Activated CD4-positive, alpha-beta T cell treated with anti-CD3 and anti-CD28 coated beads, Interleukin-2, amount 10 ng/mL, durations not matched to agents 7 days and 5 days (primary cell): ENCODE data around the gene FREM2. TPM values are rescaled to one million over a fixed set of nuclear protein-coding genes. Genes with fewer than 3 reads are reported as not detected.

Source experiments
- CTCF ChIA-PET: fragments of 350-600 bp; sonication (Branson Sonifier 250); formaldehyde crosslinking; loops from one replicate; lab custom pipeline; 2021; ENCODE audit warnings: antibody characterized with exemption; lab: Charles Lee
- POLR2A ChIA-PET: fragments of 350-600 bp; sonication (Branson Sonifier 250); formaldehyde crosslinking; loops from one replicate; lab custom pipeline; 2021; ENCODE audit warnings: antibody characterized with exemption; lab: Charles Lee
- DNase-seq: peaks from one replicate; pipeline ENCODE4 v3.0.0-alpha.2; 2020
- H3K27ac Mint-ChIP-seq: one replicate; pipeline ENCODE4 v1.8.0; 2021; ENCODE audit warnings: mild to moderate bottlenecking, moderate library complexity, mixed read lengths
- H3K27me3 Mint-ChIP-seq: one replicate; pipeline ENCODE4 v1.8.0; 2021; ENCODE audit warnings: mixed read lengths
- H3K36me3 Mint-ChIP-seq: one replicate; pipeline ENCODE4 v1.8.0; 2021; ENCODE audit warnings: low read depth, mixed read lengths
- H3K4me1 Mint-ChIP-seq: one replicate; pipeline ENCODE4 v1.8.0; 2021; ENCODE audit warnings: mixed read lengths
- H3K4me3 Mint-ChIP-seq: one replicate; pipeline ENCODE4 v1.8.0; 2021; ENCODE audit warnings: mild to moderate bottlenecking, moderate library complexity, mixed read lengths
- H3K9me3 Mint-ChIP-seq: one replicate; pipeline ENCODE4 v1.8.0; 2021; ENCODE audit warnings: mixed read lengths
- total RNA-seq, 2 experiments: library from RNA; stranded (reverse); gene quantifications; one replicate each; pipeline ENCODE4 v1.2.3, GENCODE V29; 2021

FREM2 gene
- total RNA-seq, 2 experiments from 2014 or later = not detected

DNA sequence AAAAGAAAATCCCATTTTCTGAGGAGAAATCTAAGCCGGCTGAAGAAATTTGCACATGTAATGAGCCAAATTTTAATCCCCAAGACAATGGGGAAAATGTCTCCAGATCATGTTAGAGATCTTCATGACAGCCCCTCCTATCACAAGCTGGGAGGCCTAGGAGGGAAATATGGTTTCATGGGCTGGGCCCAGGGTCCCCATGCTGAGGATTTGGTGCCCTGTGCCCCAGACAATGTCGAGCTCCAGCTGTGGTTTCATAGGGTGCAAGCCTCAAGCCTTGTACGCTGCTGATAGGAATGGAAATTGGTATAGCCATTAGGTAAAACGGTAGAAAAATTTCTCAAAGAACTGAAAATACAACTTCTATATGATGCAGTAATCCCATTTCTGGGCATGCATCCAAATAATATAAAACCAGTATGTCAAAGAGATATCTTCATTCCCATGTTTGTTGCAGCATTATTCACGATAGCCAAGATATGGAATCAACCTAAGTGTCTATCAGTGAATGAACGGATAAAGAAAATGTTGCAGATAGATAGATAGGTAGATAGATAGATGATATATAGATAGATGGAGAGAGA, 19.3 kb upstream of the FREM2 start:
- H3K9me3 Mint-ChIP-seq = no peaks in the 10 kb centered on the region
- CTCF ChIA-PET = no interaction called here

DNA sequence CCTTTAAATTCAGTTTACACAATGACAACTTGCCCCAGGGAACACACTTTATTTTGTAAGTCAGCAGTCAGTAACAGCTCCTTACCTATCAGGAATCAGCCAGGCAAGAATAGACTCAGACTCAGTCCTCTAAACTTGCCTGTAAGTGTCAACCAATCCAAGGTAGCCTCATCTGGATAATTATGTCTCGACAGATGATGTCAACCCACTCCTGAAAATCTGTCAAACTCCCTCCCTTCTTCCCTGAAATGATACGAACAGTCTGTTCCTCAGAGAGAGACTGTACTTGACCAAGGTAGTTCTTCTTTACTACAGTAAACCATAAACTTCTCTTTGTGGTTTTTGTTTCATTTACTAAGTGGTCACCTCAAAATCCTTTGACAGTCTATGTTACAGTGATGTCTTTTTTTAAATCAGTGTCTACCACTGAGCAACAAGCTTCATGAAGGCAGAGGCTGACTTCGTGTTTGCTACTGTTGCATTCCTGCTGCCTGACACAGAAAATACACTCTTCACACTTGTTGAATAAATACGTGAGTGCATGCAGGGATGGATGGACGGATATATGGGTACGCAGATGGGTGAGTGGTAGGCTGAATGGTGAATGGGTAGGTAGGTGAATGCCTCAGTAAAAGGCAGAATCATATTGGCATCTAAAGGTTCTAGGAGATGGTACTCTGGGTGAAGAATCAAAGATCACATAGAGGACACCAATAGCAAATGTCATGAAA, 17.5 kb upstream of the FREM2 start:
- Mint-ChIP-seq H3K4me3 (no peak overlapping the region), H3K36me3 (no peaks in the 10 kb centered on the region), H3K27ac (no peak overlapping the region), H3K27me3 (no peaks in the 10 kb centered on the region), H3K9me3 (no peaks in the 10 kb centered on the region), H3K4me1 (no peaks in the 10 kb centered on the region)
- no peak for DNase-seq
- ChIA-PET CTCF (no interaction called here), POLR2A (no interaction called here)

More for the DNA sequence above, 19.3 kb upstream of the FREM2 start:
- Mint-ChIP-seq H3K27ac (no peak overlapping the region), H3K27me3 (peaks cover 1% of the 10 kb centered on the region), H3K4me3 (no peak overlapping the region), H3K36me3 (no peaks in the 10 kb centered on the region), H3K4me1 (no peaks in the 10 kb centered on the region)
- DNase-seq = no peak
- POLR2A ChIA-PET = no interaction called here

DNA sequence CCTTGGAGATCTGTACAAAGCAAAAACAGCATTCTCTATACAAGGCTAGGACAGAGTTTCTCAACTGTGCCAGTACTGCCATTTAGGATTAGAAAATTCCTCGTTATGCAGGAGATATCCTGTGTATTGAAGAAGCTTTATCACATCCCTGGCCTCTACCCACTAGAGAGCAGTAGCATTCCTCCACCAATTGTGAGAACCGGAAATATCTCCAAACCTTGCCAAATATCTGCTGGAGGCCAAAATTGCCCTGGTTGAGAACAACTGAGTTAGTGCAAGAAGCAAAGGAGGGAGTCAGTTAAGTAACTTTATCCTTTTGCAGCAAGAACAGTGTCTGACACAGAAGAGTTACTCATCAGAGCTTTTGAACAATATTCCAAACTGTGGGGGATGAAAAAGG, 16.2 kb upstream of the FREM2 start:
- Mint-ChIP-seq H3K4me1 (no peaks in the 10 kb centered on the region), H3K4me3 (no peak overlapping the region), H3K9me3 (no peaks in the 10 kb centered on the region), H3K27ac (no peak overlapping the region), H3K27me3 (no peaks in the 10 kb centered on the region), H3K36me3 (no peaks in the 10 kb centered on the region)
- DNase-seq = no peak
- ChIA-PET POLR2A (no interaction called here), CTCF (no interaction called here)

DNA sequence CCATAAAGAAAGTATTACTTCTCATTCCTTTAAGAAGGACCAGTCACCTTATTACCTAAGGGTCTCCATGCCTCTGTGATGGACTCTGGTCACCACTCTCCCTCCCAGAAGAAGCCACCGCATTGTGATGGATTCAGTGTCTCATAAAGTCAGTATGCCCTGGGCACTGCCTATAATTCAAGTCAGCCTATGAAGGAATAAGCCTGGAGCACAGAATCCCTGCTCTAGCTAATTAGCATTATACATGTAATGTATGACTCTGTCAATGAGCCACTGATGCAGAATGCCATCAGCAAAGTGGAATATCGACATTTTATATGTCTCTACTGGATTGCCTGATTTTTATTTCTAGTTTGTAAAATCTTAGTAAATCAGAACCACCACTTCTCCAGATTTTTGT, 14.9 kb upstream of the FREM2 start:
- no peak for DNase-seq
- ChIA-PET CTCF (no interaction called here), POLR2A (no interaction called here)
- Mint-ChIP-seq H3K27me3 (no peaks in the 10 kb centered on the region), H3K27ac (no peak overlapping the region), H3K9me3 (no peaks in the 10 kb centered on the region), H3K36me3 (no peaks in the 10 kb centered on the region), H3K4me3 (no peak overlapping the region), H3K4me1 (no peaks in the 10 kb centered on the region)

DNA sequence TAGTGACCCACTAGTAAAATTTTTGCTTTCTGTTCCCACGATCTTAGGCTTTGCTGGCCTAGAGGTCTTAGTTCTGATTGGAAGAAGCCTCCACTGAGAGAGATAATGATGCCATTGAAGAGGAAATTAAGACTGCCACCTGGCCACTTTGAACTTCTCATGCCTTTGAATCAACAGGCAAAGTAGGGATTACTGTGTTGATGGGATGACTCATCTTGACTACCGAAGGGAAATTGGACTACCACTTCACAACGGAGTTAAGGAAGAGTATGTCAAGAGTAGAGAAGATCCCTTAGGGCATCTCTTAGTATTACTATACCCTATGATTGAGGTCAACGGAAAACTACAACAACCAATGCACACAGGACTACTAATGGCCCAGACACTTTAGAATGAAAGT, 12.7 kb upstream of the FREM2 start:
- DNase-seq = no peak
- Mint-ChIP-seq H3K36me3 (no peaks in the 10 kb centered on the region), H3K27ac (no peak overlapping the region), H3K4me1 (no peaks in the 10 kb centered on the region), H3K9me3 (no peaks in the 10 kb centered on the region), H3K27me3 (no peaks in the 10 kb centered on the region), H3K4me3 (no peak overlapping the region)
- POLR2A ChIA-PET = no interaction called here
- CTCF ChIA-PET = no interaction called here

DNA sequence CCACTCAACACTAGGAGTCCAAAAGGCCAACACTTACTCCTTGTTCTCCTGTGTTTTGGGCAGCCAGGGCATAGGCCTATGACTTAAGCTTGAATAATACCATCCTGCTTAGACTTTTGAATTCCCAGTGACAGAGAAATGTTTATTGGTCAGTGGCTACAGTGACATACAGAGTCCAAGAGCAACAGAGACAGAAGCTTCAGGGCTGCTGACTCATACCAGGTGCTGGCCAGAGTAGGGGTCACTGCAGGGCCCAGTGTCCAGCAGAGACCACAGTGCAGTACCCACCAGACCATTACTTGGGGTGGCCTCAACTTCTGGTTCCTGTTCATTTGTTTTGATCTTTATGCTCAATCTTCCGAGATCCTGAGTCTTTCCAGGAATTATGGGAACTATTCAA, 6.0 kb upstream of the FREM2 start:
- no peak overlapping the region for H3K27ac Mint-ChIP-seq
- H3K36me3 Mint-ChIP-seq = no peaks in the 10 kb centered on the region
- DNase-seq = no peak
- H3K9me3 Mint-ChIP-seq = no peaks in the 10 kb centered on the region
- peaks cover 8% of the 10 kb centered on the region for H3K27me3 Mint-ChIP-seq
- POLR2A ChIA-PET = no interaction called here
- no peaks in the 10 kb centered on the region for H3K4me1 Mint-ChIP-seq
- CTCF ChIA-PET = no interaction called here
- H3K4me3 Mint-ChIP-seq = no peak overlapping the region

DNA sequence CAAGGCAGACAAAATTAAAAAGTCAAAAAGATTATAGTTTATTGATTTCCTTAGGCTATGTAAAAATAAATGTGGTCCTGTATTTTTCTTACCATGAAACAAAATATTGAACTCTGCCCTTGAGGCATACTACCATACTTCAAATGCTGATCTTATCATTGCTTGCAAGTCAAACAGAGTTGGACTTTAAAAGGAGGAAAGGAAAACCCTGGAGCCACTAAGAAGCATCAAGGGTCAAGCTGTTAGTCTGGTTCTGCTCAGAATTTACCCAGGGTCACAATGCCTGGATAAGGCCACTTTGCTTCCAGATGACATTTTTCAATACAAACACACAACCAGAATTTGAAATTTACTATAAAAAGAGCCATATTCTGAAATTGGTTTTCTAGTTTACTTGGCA, 2.2 kb upstream of the FREM2 start:
- POLR2A ChIA-PET = no interaction called here

DNA sequence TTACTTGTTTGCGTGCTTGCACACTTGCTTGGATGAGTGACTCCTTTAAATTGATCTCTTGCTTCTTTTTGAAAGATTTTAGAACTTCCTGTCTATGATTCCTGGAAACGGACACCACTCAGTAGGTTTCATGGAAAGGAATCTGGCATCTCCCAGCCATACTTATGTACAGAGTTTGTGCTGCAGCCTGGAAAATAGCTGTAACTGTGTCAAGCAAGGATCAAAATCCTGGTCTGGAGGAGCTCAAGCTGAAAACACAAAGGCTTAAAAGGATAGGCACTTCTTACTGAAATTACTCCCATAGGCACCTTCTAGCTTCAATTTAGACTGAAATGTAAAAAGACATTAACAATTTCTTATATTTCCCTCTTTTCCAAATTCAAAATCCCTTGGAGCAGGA, 1.4 kb upstream of the FREM2 start:
- no peaks in the 10 kb centered on the region for H3K9me3 Mint-ChIP-seq
- ChIA-PET POLR2A (no interaction called here), CTCF (no interaction called here)
- H3K27me3 Mint-ChIP-seq = peaks cover 21% of the 10 kb centered on the region
- H3K4me1 Mint-ChIP-seq = no peaks in the 10 kb centered on the region
- H3K27ac Mint-ChIP-seq = no peak overlapping the region
- DNase-seq = no peak
- no peak overlapping the region for H3K4me3 Mint-ChIP-seq
- H3K36me3 Mint-ChIP-seq = no peaks in the 10 kb centered on the region

More for the DNA sequence above, 2.2 kb upstream of the FREM2 start:
- H3K36me3 Mint-ChIP-seq = no peaks in the 10 kb centered on the region
- no peaks in the 10 kb centered on the region for H3K9me3 Mint-ChIP-seq
- no peak overlapping the region for H3K27ac Mint-ChIP-seq
- H3K4me1 Mint-ChIP-seq = no peaks in the 10 kb centered on the region
- H3K27me3 Mint-ChIP-seq = peaks cover 21% of the 10 kb centered on the region
- H3K4me3 Mint-ChIP-seq = no peak overlapping the region
- DNase-seq = no peak
- CTCF ChIA-PET = no interaction called here

DNA sequence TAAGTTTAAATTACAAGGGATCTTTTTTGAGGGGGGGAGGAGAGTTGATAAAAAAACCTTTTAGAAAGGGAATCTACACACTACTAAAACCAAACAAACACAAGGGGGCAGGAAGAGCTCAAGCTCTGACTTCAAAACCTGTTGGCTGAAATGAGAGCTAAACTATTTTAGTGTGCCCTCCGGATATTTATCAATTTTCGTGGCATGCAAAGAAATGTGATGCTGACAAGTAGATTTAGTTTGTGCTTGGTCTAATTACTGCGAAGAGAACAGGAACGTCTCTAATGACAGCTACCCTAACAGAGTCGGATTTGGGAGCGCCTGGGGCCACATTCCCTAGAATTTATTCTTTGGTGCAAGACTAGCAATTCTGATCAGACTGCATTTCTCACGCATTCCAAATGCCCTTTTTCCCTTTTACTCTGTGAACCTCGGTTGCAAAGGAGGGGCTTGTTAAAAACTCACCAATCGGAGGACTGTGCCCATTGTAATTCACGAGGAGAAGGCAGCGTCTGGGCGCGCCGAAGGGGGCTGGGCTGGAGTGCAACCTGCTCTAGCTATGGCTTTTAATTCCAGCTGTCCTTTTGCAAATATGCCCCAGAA, 802 bp upstream of the FREM2 start:
- H3K4me3 Mint-ChIP-seq = no peak overlapping the region
- ChIA-PET POLR2A (interaction anchor here (0.7 kb wide), 1 partner anchor 26 kb away, joined by 3 read pairs; no protein-coding TSS in a partner anchor), CTCF (interaction anchor here (0.7 kb wide), 1 partner anchor 10 kb away, joined by 3 read pairs; no protein-coding TSS in a partner anchor)
- no peak for DNase-seq
- H3K9me3 Mint-ChIP-seq = no peaks in the 10 kb centered on the region
- no peaks in the 10 kb centered on the region for H3K36me3 Mint-ChIP-seq
- peaks cover 21% of the 10 kb centered on the region for H3K27me3 Mint-ChIP-seq
- H3K27ac Mint-ChIP-seq = no peak overlapping the region
- no peaks in the 10 kb centered on the region for H3K4me1 Mint-ChIP-seq

DNA sequence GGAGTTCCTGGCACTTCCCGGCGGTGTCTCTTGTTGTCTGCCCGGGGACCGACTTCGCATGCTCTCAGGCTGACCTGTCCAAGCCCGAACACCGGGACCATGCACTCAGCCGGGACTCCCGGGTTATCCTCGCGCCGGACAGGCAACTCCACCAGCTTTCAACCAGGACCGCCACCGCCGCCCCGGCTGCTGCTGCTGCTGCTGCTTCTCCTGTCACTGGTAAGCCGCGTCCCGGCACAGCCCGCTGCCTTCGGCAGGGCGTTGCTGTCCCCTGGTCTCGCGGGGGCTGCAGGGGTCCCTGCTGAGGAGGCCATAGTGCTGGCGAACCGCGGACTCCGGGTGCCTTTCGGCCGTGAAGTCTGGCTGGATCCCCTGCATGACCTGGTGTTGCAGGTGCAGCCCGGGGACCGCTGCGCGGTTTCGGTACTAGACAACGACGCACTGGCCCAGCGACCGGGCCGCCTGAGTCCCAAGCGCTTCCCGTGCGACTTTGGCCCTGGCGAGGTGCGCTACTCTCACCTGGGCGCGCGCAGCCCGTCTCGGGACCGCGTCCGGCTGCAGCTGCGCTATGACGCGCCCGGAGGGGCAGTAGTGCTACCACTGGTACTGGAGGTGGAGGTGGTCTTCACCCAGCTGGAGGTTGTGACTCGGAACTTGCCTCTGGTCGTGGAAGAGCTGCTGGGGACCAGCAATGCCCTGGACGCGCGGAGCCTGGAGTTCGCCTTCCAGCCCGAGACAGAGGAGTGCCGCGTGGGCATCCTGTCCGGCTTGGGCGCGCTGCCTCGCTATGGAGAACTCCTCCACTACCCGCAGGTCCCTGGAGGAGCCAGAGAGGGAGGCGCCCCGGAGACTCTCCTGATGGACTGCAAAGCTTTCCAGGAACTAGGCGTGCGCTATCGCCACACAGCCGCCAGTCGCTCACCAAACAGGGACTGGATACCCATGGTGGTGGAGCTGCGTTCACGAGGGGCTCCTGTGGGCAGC, 661 bp downstream of the FREM2 start:
- CTCF ChIA-PET = no interaction called here
- Mint-ChIP-seq H3K27ac (no peak overlapping the region), H3K27me3 (peaks cover 21% of the 10 kb centered on the region), H3K4me3 (no peak overlapping the region), H3K4me1 (no peaks in the 10 kb centered on the region), H3K9me3 (no peaks in the 10 kb centered on the region), H3K36me3 (no peaks in the 10 kb centered on the region)
- DNase-seq = no peak
- POLR2A ChIA-PET = no interaction called here

DNA sequence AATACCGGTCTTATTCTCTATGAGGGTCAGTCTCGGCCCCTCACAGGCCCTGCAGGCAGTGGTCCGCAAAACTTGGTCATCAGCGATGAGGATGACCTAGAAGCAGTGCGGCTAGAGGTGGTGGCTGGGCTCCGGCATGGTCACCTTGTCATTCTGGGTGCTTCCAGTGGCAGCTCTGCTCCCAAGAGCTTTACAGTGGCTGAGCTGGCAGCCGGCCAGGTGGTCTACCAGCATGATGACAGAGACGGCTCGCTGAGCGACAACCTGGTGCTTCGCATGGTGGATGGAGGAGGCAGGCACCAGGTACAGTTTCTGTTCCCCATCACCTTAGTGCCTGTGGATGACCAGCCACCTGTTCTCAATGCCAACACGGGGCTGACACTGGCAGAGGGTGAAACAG, 1.8 kb downstream of the FREM2 start:
- CTCF ChIA-PET = no interaction called here
- Mint-ChIP-seq H3K4me3 (no peak overlapping the region), H3K27me3 (peaks cover 19% of the 10 kb centered on the region), H3K4me1 (no peaks in the 10 kb centered on the region), H3K9me3 (no peaks in the 10 kb centered on the region), H3K27ac (no peak overlapping the region), H3K36me3 (no peaks in the 10 kb centered on the region)
- DNase-seq = no peak
- POLR2A ChIA-PET = no interaction called here

DNA sequence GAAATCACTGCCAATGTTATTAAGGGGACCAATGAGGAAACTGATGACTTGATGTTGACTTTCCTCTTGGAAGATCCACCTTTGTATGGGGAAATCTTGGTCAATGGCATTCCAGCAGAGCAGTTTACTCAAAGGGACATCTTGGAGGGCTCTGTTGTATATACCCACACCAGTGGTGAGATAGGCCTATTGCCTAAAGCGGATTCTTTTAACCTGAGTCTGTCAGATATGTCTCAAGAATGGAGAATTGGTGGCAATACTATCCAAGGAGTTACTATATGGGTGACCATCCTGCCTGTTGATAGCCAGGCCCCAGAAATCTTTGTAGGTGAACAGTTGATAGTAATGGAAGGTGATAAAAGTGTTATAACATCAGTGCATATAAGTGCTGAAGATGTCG, 3.4 kb downstream of the FREM2 start:
- DNase-seq = no peak
- Mint-ChIP-seq H3K9me3 (no peaks in the 10 kb centered on the region), H3K27ac (no peak overlapping the region), H3K36me3 (no peaks in the 10 kb centered on the region), H3K4me3 (no peak overlapping the region), H3K4me1 (no peaks in the 10 kb centered on the region), H3K27me3 (peaks cover 19% of the 10 kb centered on the region)
- CTCF ChIA-PET = no interaction called here
- POLR2A ChIA-PET = no interaction called here

DNA sequence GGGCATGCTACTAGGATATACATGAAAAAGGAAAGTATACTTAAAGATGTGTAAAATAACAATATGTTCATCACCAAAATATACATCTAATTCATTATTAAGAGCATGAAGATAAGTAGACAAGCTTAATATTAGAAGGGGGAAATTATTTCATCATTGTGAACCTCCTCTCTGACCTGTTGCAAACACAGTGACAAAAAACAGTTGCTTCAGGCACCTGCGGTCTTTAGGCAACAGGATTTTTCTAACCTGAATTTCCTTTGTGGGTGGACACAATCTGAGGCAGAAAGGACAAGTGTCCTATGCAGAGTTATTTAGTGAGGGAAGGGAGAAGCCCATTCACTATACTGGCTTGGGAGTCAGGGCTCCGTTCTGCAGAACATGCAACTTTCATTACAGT, 6.3 kb downstream of the FREM2 start:
- Mint-ChIP-seq H3K27ac (no peak overlapping the region), H3K9me3 (no peaks in the 10 kb centered on the region), H3K27me3 (no peaks in the 10 kb centered on the region), H3K36me3 (no peaks in the 10 kb centered on the region), H3K4me1 (no peaks in the 10 kb centered on the region), H3K4me3 (no peak overlapping the region)
- POLR2A ChIA-PET = no interaction called here
- CTCF ChIA-PET = no interaction called here
- no peak for DNase-seq
